NK-92 treated with Interleukin-12 subunit alpha and Interleukin-12 subunit beta, amount 100 ng/mL, for 24 hours (cell line): Measurements from ENCODE around the gene NDE1.
A peak's percentile ranks its signal among the peaks of the same experiment; 100 is the strongest.
"Not testable (repeated sequence)": the region's sequence is repeated elsewhere in the genome, so short reads cannot be mapped to it uniquely, and the experiment has no call there.

Experiments used
- DNase-seq: peaks from one replicate; lab custom pipeline; 2025; lab: John Stamatoyannopoulos, UW

Gene NDE1

DNA sequence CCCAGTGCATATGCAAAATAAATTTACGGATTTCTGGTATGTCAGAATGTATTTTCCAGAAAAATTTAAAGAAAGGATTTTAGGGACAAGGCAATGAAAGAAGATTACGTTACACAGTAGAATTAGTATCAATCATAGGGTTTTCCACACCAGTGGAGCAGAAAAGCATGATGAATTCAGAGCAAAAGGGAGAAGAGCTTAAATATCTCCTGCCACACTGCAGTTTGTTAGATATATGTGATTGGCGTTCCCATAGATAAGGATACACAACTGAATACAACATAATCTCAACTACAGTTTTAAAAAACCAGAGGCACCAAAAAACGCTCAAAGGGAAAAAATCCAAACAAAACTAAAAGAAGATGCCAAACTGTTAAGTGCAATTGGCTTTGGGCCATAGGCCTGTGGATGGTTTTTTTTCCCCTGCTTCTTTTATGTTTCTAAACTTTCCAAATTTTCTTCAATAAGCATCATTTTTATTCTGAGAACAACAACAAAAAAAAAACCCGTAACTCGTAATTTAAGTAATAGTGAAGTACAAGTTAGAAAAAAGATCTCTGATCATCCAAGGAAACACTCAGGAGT, 29.3 kb upstream of the NDE1 start:
- no peak for DNase-seq

DNA sequence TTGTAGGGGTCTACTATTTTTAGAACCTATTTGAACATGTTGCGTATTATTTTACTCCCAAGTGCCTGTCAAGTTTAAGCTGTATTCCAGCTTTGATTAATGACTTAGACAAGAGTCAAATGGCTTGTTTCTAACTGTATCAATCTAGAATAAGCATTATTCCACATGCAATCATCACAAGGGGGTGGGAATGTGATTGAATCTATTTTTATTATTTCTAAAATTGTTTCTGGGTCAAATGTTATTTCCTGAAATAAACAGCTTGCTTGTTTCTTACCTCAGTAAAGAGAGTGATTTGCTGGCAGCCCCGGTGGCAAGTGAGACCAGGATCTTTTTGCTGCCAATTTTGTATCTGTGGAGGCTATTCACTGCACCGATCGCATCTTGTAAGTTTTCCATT, 28.6 kb upstream of the NDE1 start:
- no peak for DNase-seq

DNA sequence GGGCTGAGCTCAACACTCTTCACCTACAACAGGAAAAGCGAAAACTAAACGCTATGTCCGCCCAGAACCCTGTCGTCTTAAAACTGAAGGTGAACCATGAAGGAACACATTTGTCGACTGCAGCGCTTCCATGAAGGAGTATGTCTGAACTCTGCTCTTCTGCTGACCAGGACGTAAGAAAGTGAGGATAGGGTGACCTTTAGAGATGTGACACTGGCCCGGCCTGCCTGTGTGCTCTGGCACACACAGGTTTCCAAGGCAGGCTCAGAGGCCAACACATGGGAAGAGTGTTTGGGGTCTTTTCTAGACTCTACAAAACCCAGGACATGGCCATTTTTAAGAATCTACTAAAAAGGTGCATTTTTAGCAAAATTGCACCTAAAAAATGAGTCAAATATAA, 28.2 kb upstream of the NDE1 start:
- DNase-seq, result no peak

DNA sequence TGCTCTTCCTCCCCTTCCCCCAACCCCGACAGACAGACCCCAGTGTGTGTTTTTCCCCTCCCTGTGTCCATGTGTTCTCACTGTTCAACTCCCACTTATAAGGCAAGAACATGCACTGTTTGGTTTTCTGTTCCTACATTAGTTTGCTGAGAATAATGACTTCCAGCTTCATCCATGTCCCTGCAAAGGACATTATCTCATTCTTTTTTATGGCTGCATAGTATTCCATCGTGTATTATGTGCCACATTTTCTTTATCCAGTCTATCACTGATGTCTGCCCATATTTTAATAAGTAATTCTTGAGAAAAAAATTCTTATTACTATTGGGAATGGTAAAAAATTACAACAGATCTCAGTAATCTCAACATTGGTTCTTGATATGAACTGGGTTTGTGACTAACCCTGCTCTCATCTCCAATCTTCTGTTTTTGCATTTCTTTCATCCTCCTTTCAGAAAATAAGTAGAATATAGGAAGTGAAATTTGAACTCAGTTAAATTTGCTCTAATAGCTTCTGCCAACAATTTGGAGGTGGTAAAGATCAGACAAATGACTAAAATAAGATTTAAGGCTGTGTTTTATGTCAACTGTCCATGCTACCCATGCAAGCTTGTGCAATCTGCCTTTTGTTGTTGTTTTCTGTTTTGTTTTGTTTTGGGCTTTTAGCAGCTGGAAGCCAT, 18.2 kb upstream of the NDE1 start:
- DNase-seq, result no peak

DNA sequence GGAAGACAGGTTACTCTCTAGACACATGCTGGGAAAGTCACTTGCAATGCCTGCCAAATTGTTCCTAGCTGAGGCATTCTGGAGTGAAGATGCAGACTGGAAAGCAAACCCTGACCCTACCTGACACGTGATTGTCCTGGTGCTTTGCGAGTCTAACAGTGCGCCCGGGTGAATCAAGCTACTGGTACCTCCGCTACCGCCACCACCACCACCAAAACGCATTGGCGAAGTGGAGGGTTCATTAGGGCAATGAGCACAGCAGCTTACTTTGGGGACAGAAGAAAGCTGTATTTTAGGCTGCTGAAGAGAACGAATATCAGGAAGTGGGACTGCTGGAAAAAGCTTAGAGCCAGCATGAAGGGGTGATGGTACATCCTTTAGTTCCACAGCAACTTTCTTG, 14.1 kb upstream of the NDE1 start:
- no peak for DNase-seq

DNA sequence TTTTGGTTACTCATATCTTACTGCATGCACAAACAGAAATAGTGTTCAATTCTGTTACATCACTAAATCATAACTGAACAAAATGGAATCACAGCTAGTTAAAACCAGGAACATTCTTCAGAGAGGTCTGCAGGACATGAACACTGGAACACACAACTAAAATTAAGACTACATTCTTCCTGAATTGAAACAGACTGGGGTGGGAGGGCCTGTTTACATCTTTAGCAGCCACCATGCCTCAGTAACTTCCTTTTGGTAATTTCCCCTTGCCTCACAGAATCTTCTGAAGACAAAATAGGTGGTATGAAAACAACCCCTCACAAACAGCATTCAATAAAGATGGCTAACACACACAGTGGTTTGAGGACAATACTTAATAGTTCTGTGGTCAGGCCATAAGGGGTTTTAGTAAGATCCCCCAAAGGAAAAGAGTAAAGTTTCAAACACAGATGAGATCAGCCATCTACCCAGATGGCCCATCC, 13.6 kb upstream of the NDE1 start:
- no peak for DNase-seq

DNA sequence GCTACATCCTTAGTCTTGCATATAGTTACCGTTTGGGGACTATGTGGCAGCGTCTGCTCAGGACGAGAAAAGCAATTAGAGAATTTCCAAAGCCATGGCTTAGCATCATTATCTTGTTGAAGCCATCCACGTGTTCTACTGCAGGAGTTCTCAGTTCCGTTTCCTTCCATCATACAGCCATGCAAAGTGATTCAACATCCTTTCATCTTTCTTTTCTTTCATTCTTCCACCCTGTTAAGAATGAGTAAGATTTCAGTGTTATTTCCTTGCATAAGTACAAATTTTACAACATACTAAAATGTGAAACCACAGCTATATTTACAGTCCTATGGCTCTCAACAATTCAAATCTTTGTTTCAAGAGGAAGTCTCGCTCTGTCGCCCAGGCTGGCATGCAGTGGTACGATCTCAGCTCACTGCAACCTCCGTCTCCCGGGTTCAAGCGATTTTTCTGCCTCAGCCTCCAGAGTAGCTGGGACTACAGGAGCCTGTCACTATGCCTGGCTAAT, 10.9 kb upstream of the NDE1 start:
- DNase-seq, result no peak

DNA sequence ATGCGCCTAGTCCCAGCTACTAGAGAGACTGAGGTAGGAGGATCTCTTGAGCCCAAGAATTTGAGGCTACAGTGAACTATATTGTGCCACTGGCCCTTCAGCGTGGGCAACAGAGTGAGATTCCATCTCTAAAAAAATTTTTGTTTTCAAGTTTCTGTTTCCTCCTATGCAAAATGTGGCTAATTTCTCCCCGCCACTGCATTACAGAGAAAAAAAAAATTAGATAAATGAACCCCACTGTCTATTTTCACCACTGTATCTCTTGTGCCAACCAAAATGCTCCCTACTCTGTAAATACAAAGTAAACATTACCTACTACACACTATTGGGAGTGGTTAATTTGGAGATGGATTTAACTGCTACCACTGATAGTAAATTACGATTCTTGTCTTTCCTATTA, 9.1 kb upstream of the NDE1 start:
- no peak for DNase-seq

DNA sequence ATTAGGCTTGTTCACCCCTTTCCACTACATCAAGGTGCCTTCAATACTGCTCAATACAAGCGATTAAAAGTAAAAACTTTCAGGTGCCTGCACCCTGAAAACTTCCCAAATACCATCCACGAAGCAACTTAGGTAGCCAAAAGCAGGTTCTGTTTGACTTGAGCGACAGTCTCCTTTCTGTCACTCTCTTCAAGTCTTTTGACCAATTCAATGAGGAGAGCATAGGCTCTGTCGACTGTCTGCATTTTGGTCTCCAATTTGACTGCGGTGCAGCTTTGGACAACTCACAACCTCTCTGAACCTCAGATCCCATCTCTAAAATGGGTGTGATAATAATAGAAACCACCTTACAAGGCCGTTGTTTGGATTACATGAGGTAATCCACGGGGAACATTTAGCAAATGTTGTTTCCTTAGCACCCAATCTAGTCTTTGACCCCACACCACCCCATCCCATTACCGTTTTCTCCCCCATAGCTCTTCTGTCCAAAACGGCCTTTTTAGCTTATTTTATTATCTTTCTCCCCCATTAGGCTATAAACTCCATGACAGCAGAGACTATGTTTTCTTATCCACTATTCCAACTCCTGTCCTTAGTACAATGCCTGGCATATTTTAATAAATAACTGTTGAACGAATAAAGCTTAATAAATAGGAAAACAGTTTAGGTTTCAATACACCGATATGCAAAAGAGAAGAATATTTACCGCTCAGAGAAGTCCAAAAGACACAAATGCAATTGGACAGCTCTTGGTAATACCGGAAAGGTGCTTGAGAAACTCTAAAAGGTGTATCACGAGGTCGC, 8.1 kb upstream of the NDE1 start:
- DNase-seq, result no peak

DNA sequence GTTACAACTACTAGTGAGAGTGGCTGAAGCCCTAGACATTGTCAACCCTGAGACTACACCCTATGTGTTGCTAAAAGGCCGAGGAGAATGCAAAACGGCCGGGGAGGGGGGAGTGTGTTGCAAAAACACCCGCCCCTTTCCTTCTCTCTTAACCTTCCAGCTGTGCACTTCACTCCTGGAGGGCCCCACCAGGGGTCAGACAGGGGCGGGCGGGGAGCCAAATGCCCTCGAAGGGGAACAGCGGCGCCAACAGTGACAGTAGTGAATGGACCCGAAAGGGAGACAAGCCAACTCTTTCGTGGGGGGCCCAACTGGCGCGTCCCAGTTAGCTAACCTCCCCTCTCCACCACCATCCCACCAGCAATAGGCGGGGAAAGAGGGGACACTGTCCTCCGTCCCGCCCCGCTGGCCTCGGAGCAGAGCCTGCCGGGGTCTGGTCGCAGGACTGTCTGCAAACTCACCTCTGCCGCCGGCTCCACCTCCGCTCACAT, 7.4 kb upstream of the NDE1 start:
- peak; percentile 86 for DNase-seq

DNA sequence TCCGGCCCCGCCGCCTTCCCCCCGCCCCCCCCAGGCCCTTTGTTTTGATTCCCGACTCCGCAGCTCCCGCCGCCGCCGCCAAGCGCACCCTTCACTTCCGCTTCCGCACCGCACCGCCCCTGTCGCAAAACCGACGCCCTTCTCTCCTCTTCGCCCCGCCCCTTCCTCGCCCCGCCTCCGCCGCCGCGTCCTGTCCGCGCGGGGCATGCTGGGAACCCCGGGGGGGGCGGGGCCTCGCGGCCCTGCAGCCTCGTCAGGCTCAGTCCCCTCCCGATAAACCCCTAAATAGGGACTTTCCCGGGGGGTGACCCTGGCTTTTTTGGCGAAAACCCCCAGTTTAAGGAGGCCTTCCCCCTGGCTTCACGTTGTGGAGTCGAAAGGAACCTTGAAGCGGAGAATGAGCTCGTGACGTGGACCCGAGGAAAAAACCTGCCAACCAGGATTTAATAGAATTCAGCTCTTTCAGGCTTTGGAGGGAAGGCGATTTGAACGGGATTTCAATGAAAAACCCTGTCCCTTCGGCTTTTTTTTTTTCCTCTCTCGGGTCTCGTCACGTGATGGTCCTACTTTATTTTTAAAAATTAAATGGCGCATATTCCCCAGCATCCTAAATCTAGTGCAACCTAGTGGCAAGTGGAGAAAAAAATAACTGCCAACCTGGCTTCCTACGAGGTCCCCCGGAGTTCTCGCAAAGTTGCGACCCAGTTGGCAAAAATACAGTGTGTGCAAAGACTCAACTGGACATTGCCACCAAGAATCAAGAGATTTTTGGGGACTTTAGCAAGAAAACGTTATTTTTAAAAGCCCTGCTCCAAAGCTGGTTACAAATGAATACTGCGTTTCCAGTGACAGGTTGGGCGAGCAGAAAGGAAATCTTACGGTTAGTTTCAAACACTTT, 6.7 kb upstream of the NDE1 start, which contains the start of gene MARF1:
MARF1 (minus strand) TSS at position 107 of the 898 bp plus-strand sequence. CDS start 3,921 bp downstream, outside the sequence.
- peak; percentile 98 for DNase-seq

DNA sequence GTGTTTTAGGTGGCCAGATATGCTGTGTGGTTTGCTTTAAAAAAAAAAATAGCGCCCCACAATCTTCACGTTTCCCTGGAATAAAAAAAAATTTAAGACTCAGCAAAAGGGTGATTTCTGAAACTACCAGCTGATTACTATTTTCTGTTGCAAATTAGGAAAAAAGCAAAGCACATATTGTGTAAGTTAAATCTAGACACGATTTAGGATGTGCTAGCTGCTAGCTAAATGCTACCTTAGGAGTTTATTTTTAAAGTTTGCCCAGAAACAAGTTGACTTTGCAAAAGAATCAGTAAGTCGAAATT, 6.1 kb upstream of the NDE1 start:
- no peak for DNase-seq

DNA sequence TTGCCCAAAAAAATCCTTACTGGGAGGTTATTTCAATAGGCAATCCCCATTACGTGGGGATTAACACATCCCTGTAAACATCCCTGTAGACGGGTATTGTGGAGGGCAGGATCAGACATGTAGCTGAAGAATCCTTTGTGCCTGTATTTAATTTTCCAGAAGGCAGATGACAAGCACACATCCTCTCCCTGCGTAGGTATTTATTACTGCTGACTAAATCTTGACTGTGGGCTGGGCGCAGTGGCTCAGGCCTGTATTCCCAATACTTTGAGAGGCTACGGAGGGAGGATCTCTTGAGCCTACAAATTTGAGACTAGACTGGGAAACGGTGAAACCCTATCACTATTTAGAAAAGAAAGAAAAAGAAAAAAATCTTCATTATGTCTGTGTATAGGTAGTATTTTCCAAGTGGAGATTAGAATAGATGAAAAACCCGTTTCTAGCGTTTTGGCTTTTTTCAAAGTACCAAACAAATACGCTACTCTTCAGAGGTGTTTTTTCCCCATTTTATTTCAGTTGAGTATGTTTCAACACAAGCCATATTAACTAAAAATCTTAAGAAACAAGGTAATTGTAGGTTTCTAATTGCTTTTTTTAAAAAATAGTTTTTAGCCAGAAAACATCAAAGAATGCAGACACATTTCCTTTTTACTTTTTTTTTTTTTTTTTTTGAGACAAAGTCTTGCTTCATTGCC, 5.6 kb upstream of the NDE1 start:
- DNase-seq, result no peak

DNA sequence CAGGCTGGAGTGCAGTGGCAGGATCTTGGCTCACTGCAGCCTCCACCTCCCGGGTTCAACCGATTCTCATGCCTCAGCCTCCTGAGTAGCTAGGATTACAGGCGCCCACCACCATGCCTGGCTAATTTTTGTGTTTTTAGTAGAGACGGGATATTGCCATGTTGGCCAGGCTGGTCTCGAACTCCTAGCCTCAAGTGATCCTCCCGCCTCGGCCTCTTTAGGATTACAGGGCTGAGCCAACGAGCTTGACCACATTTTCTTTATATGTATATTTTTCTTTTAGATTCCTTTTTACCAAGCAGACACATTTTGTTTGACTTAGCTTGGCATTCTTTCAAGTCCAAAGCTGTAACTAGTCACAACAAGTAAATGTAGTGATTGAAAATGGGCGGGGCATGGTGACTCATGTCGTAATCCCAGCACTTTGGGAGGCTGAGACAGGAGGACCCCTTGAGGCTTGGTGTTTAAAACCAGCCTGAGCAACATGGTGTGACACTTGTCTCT, 5.0 kb upstream of the NDE1 start:
- DNase-seq, result not testable (repeated sequence)

DNA sequence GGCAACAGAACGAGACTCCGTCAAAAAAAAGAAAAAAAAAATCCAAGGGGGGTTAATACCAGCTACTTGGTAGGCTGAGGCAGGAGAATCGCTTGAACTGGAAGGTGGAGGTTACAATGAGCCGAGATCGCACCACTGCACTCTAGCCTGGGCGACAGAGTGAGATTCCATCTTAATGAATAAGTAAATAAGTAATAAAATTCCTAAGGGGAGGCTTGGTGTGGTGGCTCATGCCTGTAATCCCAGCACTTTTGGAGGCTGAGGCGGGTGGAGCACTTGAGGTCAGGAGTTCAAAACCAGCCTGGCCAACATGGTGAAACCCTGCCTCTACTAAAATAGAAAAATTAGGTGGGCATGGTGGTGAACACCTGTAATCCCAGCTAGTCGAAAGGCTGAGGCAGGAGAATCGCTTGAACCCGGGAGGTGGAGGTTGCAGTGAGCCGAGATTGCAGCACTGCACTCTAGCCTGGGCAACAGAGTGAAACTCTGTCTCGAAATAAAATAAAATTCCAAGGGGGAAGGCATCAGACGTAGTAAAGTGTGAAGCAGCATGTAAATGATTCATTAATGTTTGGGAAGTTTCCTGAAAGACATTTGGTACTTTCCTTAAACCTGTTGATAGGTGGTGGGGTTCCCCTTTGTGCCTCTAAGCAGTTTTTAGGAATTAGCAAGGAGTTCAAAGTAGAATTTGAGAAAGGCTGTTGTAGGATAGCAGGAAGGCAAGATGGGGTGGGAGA, 3.3 kb upstream of the NDE1 start:
- DNase-seq, result not testable (repeated sequence)

DNA sequence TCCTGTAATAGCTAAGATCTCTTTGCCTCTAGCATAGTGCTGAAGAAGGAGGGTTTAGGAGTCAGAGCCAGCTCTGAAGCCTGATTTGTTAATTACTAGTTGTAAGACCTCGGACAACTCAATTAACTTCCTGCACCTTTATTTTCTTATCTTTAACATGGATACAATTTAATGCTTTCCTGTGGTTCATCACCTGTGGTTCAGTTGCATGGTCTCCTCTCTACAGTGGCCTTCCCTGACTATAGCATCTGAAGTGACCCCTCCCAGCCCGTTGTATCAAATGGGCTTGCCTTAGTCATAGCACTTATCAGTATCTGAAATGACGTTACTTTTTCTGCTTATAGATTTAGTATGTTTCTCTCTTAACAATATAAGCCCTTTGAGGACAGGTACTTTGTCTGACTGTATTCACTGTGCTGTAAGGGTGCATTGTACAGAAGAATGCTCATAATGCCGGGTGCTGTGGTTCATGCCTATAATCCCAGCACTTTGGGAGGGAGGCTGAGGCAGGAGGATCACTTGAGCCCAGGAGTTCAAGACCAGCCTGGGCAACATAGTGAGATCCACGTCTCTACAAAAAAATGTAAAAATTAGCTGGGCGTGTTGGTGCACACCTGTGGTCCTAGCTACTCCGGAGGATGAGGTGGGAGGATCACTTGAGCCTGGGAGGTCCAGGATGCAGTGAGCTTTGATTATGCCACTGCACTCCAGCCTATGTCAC, 2.6 kb upstream of the NDE1 start:
- DNase-seq, result no peak

DNA sequence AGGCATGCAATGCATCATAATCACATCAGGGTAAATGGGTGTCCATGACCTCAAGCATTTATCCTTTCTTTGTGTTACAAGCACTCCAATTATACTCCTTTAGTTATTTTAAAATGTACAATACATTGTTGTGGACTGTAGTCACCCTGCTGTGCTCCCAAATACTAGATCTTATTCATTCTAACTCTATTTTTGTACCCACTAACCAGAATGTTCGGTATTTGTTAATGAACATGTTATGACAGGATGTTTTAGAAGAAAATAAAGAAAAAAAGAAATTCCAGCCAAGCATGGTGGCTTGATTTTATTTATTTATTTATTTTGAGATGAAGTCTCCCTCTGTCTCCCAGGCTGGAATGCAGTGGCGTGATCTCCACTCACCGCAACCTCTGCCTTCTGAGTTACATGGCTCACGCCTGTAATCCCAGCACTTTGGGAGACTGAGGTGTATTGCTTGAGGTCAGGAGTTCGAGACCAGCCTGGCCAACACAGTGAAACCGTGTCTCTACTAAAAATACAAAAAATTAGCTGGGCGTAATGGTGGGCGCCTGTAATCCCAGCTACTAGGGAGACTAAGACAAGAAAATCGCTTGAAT, 1.8 kb upstream of the NDE1 start:
- DNase-seq, result no peak

DNA sequence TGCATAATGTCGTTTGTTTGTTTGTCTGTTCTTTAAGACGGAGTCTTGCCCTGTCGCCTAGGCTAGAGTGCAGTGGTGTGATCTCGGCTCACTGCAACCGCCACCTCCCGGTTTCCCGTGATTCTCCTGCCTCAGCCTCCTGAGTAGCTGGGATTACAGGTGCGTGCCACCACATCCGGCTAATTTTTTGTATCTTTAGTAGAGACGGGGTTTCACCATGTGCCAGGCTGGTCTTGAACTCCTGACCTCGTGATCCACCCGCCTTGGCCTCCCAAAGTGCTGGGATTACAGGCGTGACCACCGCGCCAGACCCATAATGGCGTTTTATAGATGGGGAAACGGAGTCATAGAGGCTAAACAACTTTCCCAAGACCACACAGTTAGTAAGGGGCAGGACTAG, 734 bp upstream of the NDE1 start:
- DNase-seq, result not testable (repeated sequence)

DNA sequence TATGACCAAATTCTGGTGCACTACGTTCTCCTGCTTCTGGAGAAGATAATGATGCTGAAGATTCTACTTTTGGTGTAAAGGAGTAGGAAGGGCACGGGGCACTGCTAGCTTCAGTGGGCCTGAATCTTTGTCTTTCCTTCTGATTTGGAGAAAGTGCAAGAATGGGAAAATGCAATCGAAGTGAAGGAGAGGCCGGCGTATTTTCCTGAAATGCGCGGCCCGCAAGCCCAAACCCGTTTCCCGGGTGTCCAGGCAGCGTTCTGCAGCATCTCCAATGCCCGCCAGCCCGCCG, 372 bp upstream of the NDE1 start:
- DNase-seq, result no peak
